ENCODE data around the gene CLDN11.
A peak's percentile ranks its signal among the peaks of the same experiment; 100 is the strongest.

Gene CLDN11

GRCh38 chr3:170419557-170420087 lies 954 bp downstream of the CLDN11 start:
- no peak for TF ChIP-seq CTCF (IDR thresholded peaks at IDR 0.05; ENCODE audit: low read length, missing control alignments)
- H3K4me3 ChIP-seq (replicated peaks; ENCODE audit: low read depth, low read length), result peak overlapping the region; percentile 58
- DNase-seq (ENCODE audit: low read depth), result peak; percentile 41

GRCh38 chr3:170420307-170420821 lies 1.7 kb downstream of the CLDN11 start:
- peak overlapping the region; percentile 58 for H3K4me3 ChIP-seq (replicated peaks; ENCODE audit: low read depth, low read length)
- DNase-seq (ENCODE audit: low read depth), result peak; percentile 71
- TF ChIP-seq CTCF (IDR thresholded peaks at IDR 0.05; ENCODE audit: low read length, missing control alignments), result no peak

GRCh38 chr3:170421111-170421641 lies 2.5 kb downstream of the CLDN11 start:
- peak; percentile 33 for DNase-seq (ENCODE audit: low read depth)
- no peak for TF ChIP-seq CTCF (IDR thresholded peaks at IDR 0.05; ENCODE audit: low read length, missing control alignments)
- H3K4me3 ChIP-seq (replicated peaks; ENCODE audit: low read depth, low read length), result peak overlapping the region; percentile 58

GRCh38 chr3:170421758-170422157 lies 3.1 kb downstream of the CLDN11 start:
- no peak for TF ChIP-seq CTCF (IDR thresholded peaks at IDR 0.05; ENCODE audit: low read length, missing control alignments)
- peak overlapping the region; percentile 58 for H3K4me3 ChIP-seq (replicated peaks; ENCODE audit: low read depth, low read length)
- no peak for DNase-seq (ENCODE audit: low read depth)

- DNase-seq (ENCODE audit: low read depth), result no peak
- no peak for TF ChIP-seq CTCF (IDR thresholded peaks at IDR 0.05; ENCODE audit: low read length, missing control alignments)
- no peak overlapping the region for H3K4me3 ChIP-seq (replicated peaks; ENCODE audit: low read depth, low read length)
Observed at GRCh38 chr3:170423001-170423615, 4.4 kb downstream of the CLDN11 start.

GRCh38 chr3:170424879-170425278 lies 6.2 kb downstream of the CLDN11 start:
- DNase-seq (ENCODE audit: low read depth), result peak; percentile 64
- TF ChIP-seq CTCF (IDR thresholded peaks at IDR 0.05; ENCODE audit: low read length, missing control alignments), result no peak
- no peak overlapping the region for H3K4me3 ChIP-seq (replicated peaks; ENCODE audit: low read depth, low read length)

Data from fibroblast of pulmonary artery (primary cell).